ENCODE results near the gene IFT20.

Gene IFT20, protein sequence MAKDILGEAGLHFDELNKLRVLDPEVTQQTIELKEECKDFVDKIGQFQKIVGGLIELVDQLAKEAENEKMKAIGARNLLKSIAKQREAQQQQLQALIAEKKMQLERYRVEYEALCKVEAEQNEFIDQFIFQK

DNA sequence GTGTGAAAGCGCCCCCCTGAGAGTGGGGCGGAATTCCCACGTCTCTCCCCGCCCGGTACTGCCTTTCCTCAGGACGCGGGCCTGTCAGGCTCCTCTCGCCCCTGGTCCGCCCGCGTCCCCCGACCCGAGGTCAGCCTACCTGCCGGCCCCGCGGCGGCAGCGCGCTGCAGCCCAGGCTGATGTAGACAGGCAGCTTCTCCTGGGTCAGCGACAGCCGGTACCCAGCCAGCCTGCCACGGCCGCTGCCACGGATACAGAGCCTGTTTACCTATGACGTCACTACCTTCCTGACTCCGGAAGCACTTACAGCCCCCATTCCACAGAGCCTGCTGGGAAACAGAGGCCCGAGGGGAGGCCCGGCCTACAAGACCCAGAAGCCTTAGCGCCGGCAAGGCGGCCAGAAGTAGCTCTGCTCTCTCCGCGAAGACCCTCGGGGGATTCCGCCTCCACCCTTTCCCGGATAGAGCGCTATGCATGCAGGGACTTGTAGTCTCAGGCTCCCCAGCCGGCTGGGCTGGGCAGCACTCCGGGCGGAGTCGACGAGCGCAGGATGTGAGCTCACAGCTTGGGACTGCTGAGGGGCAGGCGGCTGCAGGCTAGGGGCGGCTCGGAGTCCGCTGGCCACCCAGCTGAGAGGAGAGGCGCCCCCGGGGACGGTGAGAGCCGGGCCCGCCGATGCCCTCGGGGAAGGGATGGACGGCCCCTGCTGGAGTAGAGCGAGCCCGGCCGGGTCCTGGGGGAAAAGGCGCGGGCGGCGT lies at the start of gene IFT20, which contains the start of gene TNFAIP1:
Gene IFT20 (minus strand): TSS at position 272 of the 758 bp plus-strand sequence. CDS start 3,487 bp downstream, outside the sequence.
Gene TNFAIP1 (plus strand): TSS at position 561 of the 758 bp plus-strand sequence. CDS start 3,761 bp downstream, outside the sequence.
- DNase-seq (ENCODE audit: low read depth) = peak; percentile 98

DNA sequence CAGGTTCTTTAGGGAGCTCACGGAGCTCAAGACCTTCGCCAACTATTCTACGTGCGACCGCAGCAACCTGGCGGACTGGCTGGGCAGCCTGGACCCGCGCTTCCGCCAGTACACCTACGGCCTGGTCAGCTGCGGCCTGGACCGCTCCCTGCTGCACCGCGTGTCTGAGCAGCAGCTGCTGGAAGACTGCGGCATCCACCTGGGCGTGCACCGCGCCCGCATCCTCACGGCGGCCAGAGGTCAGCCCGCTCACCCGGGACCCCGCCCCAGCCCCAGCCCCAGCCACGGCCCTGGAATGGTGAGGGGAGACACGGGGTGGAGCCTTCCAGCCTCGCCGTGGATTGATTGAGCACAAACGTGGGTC lies 49.7 kb upstream of the IFT20 start:
- no peak for DNase-seq (ENCODE audit: low read depth)

DNA sequence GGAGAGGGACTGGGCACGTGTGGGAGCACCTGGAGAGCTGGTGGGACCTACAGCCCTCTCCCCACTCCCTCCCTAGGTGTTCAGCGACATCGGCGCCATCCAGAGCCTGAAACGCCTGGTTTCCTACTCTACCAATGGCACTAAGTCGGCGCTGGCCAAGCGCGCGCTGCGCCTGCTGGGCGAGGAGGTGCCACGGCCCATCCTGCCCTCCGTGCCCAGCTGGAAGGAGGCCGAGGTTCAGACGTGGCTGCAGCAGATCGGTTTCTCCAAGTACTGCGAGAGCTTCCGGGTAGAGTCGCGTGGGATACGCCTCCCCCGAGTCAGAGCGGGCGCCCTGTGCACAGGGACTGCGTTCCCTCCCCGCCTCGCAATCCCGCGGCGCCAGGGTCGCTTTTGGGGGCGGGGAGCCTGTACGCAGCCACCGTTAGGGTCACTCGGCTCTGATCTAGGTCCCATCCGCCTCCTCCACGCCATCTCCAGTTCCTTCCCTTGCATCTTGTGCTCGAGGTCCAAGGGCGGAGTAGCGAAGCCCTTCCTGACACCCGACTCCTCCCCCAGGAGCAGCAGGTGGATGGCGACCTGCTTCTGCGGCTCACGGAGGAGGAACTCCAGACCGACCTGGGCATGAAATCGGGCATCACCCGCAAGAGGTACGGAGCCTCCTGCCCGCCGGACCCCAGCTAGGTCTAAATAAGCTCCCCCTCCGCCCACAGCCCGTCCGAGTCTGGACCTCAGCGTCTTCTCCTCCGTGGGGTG lies 49.2 kb upstream of the IFT20 start:
- DNase-seq (ENCODE audit: low read depth) = no peak

DNA sequence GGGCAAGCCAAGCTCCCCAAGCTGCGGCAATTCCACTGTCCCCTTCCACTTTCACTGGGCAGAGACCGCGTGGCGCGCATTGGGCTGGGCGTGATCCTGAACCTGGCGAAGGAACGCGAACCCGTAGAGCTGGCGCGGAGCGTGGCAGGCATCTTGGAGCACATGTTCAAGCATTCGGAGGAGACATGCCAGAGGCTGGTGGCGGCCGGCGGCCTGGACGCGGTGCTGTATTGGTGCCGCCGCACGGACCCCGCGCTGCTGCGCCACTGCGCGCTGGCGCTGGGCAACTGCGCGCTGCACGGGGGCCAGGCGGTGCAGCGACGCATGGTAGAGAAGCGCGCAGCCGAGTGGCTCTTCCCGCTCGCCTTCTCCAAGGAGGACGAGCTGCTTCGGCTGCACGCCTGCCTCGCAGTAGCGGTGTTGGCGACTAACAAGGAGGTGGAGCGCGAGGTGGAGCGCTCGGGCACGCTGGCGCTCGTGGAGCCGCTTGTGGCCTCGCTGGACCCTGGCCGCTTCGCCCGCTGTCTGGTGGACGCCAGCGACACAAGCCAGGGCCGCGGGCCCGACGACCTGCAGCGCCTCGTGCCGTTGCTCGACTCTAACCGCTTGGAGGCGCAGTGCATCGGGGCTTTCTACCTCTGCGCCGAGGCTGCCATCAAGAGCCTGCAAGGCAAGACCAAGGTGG lies 46.0 kb upstream of the IFT20 start:
- DNase-seq (ENCODE audit: low read depth) = no peak

DNA sequence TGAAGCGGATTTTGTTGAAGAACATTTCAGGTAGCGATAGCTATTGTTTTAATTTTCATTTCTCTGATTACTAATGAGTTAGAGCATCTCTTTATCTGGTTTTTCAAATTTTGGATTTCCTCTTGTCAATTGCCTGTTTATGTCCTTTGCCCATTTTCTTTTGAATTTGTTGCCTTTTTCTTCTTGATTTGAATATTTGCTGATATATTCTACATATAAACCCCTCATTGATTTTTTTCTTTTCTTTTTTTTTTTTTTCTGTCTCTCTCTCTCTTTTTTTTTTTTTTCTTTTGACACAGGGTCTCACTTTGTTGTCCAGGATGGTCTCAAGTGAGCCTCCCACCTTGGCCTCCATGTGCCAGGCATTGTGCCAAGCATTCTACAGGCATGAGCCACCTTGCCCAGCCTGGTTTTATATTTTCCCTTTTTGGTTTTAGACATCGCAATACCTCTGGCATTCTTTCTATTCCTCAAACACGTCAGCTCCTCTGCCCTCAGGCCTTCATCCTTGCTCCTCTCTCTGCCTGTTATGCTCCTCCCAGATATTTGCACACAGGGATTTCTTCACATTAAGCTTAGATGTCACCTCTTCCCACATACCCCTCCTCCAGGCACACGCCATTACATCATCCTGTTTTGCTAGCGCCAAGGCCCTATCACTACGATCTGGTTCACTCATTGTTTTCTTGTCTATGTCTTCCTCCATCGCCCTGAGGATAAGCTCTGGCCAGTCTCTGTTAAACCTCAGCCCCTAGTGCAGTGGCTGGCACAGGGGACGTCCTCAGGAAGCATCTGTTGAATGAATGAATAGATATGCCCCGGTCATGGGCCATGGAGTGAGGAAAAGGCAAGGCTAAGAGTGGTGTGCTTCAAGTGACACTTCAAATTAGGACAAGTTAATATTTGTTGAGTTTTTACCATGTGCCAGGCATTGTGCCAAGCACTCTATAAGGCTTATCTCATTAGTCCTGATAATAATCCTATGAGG lies 44.8 kb upstream of the IFT20 start:
- DNase-seq (ENCODE audit: low read depth) = no peak

DNA sequence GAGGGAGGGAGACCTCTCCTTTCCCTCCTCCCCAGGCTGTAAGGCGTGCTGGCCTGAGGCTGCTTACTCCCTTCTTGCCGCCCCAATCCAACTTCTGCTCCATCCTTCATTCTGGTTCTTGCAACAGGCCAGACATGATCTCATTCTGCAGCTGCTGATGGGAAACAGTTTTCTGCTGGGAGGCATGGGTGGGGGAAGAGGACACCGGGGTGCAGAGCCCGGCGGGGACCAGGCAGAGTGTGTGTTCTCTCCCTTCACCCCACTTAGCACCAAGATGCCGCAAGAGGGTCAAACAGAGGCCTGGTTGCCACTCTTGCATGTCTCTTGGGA lies 37.6 kb upstream of the IFT20 start:
- no peak for DNase-seq (ENCODE audit: low read depth)

DNA sequence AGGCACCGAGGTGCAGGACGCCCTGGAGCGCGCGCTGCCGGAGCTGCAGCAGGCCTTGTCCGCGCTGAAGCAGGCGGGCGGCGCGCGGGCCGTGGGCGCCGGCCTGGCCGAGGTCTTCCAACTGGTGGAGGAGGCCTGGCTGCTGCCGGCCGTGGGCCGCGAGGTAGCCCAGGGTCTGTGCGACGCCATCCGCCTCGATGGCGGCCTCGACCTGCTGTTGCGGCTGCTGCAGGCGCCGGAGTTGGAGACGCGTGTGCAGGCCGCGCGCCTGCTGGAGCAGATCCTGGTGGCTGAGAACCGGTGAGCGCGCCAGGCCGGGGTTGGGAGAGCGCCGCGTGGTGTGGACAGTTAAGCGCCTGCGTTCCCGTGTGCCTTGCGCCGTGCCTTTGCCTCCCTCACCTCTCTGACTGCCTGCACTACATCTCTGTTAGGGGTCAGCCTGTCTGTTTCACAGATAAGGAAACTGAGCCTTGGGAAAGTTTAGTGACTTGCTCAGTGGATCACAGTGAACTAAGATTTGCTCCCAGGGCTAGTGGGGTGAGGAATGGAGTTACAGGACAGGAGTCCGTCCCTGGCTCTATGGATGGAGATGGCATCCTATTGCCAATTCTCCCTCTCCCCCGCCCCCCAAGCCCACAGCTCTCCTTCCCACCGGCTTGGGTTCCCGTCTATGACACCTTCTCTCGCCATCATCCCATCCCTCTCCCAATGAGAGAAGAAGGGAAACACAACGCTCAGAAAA lies 37.1 kb upstream of the IFT20 start:
- no peak for DNase-seq (ENCODE audit: low read depth)

DNA sequence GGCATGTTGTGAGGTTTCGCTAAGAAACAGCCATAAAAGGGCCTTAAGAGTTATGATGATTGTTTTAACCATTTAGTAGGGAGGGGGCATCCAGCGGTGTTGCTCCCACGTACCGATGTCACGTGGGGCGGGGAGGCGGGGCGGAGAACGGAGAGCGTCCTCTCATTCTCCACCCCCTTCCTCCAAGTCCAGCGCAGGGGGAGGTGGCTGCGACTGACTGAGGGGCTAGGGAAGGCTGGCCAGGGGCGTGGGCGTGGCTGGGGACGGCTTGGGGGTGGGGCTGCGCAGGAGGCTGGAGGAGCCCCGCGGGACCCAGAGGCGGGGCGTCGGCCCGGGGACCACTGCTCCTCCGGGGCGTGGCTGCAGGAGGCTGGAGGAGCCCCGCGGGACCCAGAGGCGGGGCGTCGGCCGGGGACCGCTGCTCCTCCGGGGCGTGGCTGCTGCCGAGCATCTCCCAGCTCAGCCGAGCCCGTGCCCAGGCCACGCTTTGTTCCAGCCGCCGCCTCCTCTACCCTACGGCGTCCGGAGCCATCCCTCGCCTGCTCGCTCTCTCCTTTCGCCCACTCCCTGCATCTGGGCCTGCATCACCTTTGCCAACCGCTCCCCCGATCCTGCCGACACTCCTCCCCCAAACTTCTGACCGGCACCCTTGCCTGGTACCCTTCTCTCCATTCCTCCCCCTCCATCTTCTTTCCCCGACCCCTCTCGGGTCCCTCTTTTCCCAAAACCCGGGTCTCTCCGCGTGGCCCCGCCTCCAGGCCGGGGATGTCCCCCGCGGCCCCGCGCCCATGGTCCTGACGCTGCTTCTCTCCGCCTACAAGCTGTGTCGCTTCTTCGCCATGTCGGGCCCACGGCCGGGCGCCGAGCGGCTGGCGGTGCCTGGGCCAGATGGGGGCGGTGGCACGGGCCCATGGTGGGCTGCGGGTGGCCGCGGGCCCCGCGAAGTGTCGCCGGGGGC lies 36.3 kb upstream of the IFT20 start, which contains the start of gene SARM1:
Gene SARM1 (plus strand): TSS at position 450 of the 958 bp plus-strand sequence. CDS start 339 bp downstream, at position 789.
- no peak for DNase-seq (ENCODE audit: low read depth)

DNA sequence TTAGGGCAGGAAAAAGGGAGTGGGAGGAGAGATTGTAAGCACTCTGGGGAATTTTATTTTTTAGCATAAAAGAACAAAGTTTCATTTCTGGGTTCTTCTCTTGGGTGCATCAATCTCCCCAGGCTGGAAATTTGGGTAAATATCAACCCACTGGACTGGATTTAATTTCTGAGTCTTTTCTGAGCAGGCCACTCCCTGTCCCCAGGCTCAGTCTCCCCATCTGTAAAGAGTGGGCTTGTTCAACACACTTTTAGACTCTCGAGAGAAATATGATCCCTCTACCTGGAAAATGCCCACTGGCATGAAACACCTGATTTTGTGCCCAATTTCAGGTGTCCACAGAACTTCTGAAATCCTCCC lies 35.5 kb upstream of the IFT20 start:
- no peak for DNase-seq (ENCODE audit: low read depth)

DNA sequence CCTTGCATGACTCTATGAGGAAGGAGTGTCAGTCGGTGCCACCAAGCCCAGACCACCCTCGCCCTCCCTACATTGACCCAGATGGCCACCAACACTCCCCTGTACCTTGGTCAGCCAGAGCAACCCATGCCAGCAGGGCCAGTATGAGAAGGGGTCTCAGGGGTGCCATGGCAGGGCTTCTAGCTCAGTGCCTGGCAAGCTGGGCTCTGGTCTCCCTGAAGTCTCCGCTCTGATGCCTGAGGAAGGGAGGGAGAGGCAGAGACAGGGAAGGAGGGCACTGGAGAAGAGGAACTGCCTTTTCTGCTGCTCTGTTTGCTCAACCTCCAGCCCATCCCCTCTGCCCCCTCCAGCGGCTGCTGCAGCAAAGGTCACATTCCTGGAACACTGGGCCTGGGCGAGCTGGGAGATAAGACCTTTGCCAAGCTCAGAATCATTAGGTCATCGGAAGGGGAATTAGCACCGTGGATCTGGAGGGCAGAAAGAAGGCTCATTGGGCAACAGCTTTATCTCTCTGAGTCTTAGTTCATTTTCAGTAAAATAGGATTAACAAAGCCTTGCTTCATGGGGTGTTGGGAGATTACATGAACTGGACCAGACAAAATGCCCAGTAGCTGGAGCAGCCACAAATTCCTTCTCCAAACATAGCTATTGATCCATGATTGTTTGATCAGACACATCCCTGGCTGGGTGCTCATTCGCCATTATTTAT lies 34.9 kb upstream of the IFT20 start, which contains the start of gene VTN:
Gene VTN (minus strand): TSS at position 273 of the 709 bp plus-strand sequence. CDS start 104 bp downstream, at position 169.
- DNase-seq (ENCODE audit: low read depth) = no peak

DNA sequence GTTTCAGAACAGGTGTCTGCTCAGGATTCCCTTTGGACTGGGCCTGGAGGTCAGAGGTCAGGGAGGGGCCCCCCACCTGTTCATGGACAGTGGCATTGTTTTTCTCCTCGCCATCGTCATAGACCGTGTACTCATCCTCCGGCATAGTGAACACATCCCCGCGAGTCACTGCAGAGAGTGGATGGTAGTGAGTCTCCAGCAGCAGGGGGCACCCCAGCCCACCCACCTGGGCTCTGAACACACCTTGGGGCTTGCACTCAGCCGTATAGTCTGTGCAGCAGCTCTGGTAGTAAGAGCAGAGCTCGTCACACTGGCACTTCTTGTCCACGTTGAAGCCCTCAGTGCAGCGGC lies 34.4 kb upstream of the IFT20 start:
- DNase-seq (ENCODE audit: low read depth) = no peak

DNA sequence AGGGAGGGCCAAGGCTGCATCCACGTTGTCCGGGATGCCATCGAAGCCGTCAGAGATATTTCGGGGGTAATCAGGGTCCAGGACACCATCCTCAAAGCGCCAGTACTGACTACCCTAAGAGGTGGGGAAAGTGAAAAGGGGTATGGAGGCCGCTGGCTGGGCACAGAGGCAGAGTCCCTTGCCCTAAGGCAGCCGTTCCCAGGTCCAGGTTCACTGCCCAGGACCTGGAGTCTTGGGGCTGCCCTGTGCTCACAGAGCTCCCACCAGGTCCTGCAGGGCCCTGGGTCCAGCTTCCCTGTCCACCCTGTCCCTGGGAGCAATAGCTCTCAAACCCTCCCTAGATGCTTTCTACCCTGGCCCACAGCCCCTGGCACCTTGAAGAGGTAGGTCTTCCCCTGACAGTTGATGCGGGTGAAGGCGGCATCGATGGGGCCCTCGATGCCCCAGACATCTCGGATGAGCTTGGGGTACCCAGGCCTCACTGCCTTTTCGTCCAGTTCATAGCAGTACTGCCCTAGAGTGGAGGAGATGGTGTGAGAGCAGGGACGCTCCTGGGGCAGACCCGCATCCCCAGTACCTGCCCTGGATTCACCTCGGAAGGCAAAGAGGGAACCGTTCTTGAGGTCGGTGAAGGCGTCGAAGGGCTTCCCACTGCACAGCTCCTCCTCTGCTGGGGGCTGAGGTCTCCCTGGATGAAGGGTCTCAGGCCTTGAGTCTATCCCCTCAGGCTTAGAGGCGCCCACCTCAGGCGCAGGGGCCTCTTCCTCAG lies 33.8 kb upstream of the IFT20 start:
- DNase-seq (ENCODE audit: low read depth) = no peak

DNA sequence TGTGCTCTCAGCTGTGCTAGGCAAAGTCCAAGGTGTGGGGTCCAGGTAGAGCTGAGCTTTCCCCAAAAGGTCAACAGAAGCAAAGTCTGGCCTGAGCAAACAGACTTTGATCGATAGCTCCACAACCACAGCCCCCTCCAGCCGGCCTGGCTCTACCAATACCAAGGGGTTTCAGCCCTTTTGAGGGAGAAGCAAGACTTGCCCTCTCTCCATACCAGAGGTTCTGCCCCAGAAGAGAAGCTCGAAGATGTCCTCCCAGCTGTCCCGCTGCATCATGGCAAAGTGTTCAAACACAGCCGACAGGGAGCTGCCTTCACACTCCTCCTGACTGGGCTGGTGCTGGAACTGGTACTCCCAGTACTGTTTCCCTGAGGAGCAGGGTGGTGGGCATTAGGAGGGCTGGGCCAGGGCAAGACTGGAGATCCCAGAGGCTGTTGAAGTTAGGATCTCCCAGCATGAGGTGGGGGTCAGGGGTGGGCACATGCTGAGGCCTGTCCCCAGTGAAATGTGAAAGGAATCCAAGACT lies 33.1 kb upstream of the IFT20 start:
- no peak for DNase-seq (ENCODE audit: low read depth)

DNA sequence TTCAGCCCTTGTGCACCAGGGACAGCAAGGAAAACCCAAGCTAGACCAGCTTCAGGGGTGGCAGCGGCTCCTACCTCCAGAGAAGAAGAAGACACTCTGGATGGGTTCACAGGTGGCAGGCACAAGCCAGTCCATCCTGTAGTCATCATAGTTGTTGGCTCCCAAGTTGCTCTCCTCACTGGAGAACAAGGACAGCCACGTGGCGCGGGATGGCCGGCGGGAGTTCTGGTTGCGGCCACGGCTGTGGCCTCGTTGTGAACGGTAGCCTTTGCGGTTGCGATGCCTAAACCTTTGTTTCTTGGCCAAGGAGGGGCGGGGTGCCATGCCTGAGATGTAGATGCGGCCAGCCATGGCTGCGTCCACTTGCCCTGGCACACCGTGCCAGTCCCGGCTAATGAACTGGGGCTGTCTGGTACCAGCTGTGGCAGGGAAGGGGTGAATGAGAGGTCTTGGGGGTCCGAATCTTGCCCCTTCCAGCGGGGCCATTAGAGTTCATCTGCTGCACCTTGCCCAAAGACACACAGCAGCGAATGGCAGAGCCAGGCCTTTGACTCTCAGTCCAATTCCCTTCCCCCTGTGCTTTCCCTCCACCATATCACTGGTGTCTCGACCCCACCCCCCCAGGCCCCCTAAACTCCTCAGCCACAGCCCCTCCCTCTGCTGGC lies 32.5 kb upstream of the IFT20 start:
- DNase-seq (ENCODE audit: low read depth) = no peak

DNA sequence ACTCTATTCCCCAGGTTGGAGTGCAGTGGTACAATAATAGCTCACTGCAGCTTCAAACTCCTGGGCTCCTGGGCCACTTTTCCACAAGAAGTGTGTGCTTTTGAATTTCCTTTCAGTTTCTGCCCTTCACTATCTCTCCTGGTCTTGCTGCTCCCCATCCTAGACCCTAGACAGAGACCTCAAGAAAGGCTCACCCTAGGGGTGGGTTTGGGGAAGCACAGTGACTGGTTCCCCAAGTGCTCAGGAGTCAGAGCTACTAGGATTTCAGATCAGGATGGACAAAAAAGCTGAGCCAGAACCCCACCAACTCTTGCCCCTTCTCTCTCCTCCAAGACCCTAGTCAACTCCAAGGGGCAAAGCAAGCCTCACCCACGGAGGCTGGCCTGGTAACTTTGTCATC lies 31.3 kb upstream of the IFT20 start:
- no peak for DNase-seq (ENCODE audit: low read depth)

DNA sequence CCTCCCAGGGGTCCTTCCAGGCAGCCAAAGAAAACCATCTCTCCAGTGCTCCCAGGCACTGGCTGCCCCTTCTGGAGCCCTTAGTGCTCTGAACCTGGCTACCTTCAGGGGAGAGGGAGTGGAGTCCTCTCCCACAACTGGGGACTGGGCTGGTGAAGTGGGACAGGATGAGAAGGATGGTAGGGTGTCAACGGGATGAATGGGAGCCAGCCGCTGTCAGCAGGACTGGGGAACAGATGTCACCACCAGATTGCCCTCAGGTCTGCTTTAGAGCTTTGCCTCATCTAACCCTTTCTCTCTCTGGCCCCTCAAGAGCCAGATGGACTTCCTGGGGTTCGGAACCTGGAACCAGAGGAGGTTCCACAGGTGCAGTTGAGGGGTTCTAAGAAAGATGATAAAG lies 30.2 kb upstream of the IFT20 start:
- DNase-seq (ENCODE audit: low read depth) = no peak

DNA sequence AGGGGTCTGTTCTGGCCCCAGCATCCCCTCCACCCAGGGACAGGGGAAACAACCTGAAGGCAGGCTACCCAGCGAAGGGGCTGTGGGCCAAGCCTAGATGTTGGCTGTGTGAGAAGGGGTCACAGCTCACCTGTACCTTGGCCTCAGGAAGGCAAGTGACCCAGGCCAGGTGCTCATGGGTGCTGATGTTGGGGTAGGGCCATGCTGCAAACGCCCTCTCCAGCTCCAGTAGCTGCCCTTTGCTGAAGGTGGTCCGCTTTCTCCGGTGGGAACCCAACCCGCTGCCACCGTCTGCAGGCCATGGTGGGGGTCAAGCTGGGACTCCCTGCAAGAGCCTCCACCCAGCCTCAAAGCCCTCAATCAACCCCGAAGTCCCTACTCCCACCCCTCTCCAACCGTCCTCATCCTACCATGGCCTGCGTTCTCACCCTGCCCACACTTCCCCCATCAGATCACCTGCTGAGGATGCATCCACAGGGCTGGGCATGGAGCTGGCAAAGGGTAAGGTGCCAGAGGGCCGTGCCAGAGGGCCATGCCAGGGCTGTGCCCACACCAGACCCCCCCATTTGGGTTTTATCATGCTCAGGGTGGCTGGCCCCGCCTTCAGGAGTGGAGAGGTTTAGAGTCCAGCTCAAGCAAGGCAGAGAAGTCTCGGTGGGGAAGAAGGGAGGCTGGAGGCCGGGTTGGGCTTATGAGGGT lies 29.5 kb upstream of the IFT20 start, which contains the start of gene SEBOX:
Gene SEBOX (minus strand): TSS at position 535 of the 699 bp plus-strand sequence. CDS start 48 bp downstream, at position 487.
- DNase-seq (ENCODE audit: low read depth) = no peak

Data from GM04503 (cell line).